Lung (tissue), 12 donors: Measurements from ENCODE around the gene CBLB. TPM values are rescaled to one million over a fixed set of nuclear protein-coding genes. Genes with fewer than 3 reads are reported as not detected.

Source experiments
- ATAC-seq: fragments of 200-7000 bp; cut with Tn5 transposase; one replicate; pipeline ENCODE4 v1.9.1; 2020; ENCODE audit warnings: moderate number of reproducible peaks; ENCODE audit not compliant: insufficient read depth, low FRiP score
- DNase-seq, 3 donors: peaks; one replicate each; pipeline ENCODE4 v3.0.0-alpha.2; 2013 to 2017
- H3K27ac ChIP-seq, 2 donors: one replicate each; pipeline ENCODE4 v1.5.1; 2013; ENCODE audit warnings: mild to moderate bottlenecking in 2 of 2, moderate library complexity in 2 of 2, control low read depth in 1 of 2, inconsistent platforms in 1 of 2, low read depth in 1 of 2, low read length in 1 of 2
- H3K27me3 ChIP-seq, 3 donors: one replicate each; pipeline ENCODE4 v1.5.1; 2013; ENCODE audit warnings: low read length in 2 of 3; ENCODE audit not compliant: control insufficient read depth in 3 of 3, insufficient read depth in 3 of 3
- H3K36me3 ChIP-seq, 4 donors: one replicate each; pipeline ENCODE4 v1.5.1; 2013; ENCODE audit warnings: low read length in 4 of 4, mild to moderate bottlenecking in 1 of 4, moderate library complexity in 1 of 4; ENCODE audit not compliant: control insufficient read depth in 4 of 4, insufficient read depth in 4 of 4
- H3K4me1 ChIP-seq, 5 donors: one replicate each; pipeline ENCODE4 v1.5.1; 2013; ENCODE audit warnings: low read length in 5 of 5, mild to moderate bottlenecking in 2 of 5, moderate library complexity in 1 of 5; ENCODE audit not compliant: control insufficient read depth in 5 of 5, insufficient read depth in 5 of 5
- H3K4me3 ChIP-seq: one replicate; pipeline ENCODE4 v1.5.1; 2013; ENCODE audit warnings: mild to moderate bottlenecking, control low read depth, moderate library complexity
- H3K9ac ChIP-seq, 2 donors: one replicate each; pipeline ENCODE4 v1.5.1; 2013; ENCODE audit warnings: low read length in 2 of 2, control low read depth in 1 of 2; ENCODE audit not compliant: insufficient read depth in 1 of 2
- H3K9me3 ChIP-seq, 4 donors: one replicate each; pipeline ENCODE4 v1.5.1; 2013; ENCODE audit warnings: low read length in 3 of 4, mild to moderate bottlenecking in 1 of 4, moderate library complexity in 1 of 4; ENCODE audit not compliant: control insufficient read depth in 4 of 4, insufficient read depth in 3 of 4
- WGBS, 2 donors: extraction: QIAGEN DNeasy Blood & Tissue Kit; methylation state at CpG; one replicate each; pipeline ENCODE4 v1.1.7; 2013; 5-methylcytosine and 5-hydroxymethylcytosine counted together
- polyA plus RNA-seq, 2 donors: library from polyadenylated mRNA; stranded (reverse); fragments of 200-250 nt; gene quantifications; one replicate each; pipeline ENCODE4 v1.2.1, GENCODE V29; 2013
- total RNA-seq, 2 donors: library from RNA; depleted of rRNA in 1 of 2; stranded (reverse); fragments of >200 nt in 1 of 2; gene quantifications; one replicate each; pipeline ENCODE4 v1.2.1, GENCODE V29; 2014 to 2021
- TF ChIP-seq, protein P1 (sequence below): IDR thresholded peaks from 2 replicates; pipeline ENCODE4 v1.5.1; 2012; ENCODE audit warnings: mild to moderate bottlenecking; ENCODE audit errors: control extremely low read depth, extremely low read depth
- donor health status: control.
- donor health status: control.
- donor health status: Bipolar disorder and iron deficiency.
- donor health status: healthy.
- donor health status: DM: yes; HTN: yes; CAD: no.

CBLB gene
- total and polyA plus RNA-seq, 4 donors, result 7.2 to 124 (median 24.6) TPM

DNA sequence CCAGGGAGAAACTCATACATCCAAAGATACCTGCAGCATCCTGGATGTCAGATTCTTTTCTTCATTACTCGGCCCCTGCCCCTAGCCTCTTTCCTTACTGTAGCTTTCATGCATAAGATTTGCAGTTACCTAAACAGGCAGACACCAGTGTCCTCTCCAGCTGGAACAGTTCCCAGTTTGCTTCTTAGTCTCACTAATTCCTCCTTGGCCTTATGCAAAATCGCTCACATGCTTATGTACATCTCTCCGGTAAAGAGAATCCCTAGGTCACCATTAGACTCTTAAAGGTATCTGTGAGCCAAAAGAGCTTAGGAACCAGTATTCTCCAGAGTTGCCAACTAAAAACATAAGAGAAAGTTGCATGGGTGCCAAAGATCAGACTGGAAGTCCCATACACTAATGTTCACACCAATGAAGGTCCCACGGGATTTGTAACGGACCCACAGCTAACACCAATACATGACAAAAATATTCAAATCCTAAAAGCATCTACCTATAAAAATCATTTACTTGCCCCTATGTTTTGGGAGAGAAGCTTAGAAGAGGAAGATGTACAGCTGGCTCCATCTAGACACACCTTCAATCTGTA, 66.6 kb downstream of the CBLB start:
- ATAC-seq (no peak), DNase-seq (peak in 1 of 3 donors; percentile 40)
- Histone ChIP-seq H3K36me3 (peaks cover 0 to 3% (median 0%) of the 10 kb centered on the region in 4 donors), H3K27me3 (no peaks in the 10 kb centered on the region), H3K4me3 (no peak overlapping the region), H3K4me1 (peaks cover 1 to 30% (median 10%) of the 10 kb centered on the region in 5 donors), H3K27ac (peak overlapping the region in 1 of 2 donors; percentile 88), H3K9me3 (no peaks in the 10 kb centered on the region), H3K9ac (no peak overlapping the region)
- TF ChIP-seq, protein P1, sequence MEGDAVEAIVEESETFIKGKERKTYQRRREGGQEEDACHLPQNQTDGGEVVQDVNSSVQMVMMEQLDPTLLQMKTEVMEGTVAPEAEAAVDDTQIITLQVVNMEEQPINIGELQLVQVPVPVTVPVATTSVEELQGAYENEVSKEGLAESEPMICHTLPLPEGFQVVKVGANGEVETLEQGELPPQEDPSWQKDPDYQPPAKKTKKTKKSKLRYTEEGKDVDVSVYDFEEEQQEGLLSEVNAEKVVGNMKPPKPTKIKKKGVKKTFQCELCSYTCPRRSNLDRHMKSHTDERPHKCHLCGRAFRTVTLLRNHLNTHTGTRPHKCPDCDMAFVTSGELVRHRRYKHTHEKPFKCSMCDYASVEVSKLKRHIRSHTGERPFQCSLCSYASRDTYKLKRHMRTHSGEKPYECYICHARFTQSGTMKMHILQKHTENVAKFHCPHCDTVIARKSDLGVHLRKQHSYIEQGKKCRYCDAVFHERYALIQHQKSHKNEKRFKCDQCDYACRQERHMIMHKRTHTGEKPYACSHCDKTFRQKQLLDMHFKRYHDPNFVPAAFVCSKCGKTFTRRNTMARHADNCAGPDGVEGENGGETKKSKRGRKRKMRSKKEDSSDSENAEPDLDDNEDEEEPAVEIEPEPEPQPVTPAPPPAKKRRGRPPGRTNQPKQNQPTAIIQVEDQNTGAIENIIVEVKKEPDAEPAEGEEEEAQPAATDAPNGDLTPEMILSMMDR, result no peak
- 93 to 95% methylated on average over 5 of the region's 5 CpGs for WGBS, 2 donors

DNA sequence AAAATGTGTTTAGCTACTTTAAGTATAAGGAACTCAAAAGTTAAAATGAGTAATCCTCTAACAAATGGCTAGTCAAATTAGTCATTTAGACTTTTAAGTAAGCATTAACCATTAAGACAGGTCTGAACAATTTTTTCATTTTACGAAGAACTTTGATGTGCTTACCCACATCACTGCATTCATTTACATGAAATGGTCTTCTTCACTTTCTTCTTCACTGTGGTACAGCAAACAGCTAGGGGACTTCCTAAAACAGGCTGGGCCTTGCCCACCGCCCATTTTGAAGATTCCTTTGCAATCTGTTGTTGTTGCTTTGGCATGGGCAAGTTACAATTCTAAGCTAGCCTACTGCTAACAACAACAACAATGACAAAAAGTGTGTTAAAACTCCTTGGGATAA, 67.4 kb downstream of the CBLB start:
- no peak for DNase-seq
- Histone ChIP-seq H3K9me3 (no peaks in the 10 kb centered on the region), H3K36me3 (peaks cover 0 to 3% (median 0%) of the 10 kb centered on the region in 4 donors), H3K9ac (no peak overlapping the region), H3K27ac (peak overlapping the region in 1 of 2 donors; percentile 66), H3K27me3 (no peaks in the 10 kb centered on the region), H3K4me1 (peaks cover 1 to 27% (median 10%) of the 10 kb centered on the region in 5 donors), H3K4me3 (no peak overlapping the region)
- no peak for ATAC-seq
- WGBS, 2 donors, result 90 to 92% methylated on average over 2 of the region's 2 CpGs
- TF ChIP-seq, protein P1, result no peak

DNA sequence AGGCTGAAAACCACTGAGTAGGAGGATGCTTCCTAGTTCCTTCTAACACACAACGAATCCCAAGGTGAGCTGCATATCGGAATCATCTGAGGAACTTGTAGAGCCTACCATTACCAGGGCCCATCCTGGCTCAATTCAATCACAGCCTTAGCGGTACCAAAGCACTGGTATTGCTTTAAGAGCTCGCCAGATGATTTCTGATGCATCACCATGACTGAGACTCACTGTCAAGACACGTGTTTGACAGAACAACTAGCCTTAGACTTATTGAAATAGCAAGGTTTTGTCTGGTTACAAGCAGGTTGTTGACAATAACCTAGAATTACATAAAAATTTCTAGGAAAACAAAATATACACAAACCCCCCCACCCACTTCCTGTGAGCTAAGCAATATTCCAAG, 68.5 kb downstream of the CBLB start:
- peak overlapping the region in 1 of 2 donors; percentile 40 for H3K27ac ChIP-seq
- no peaks in the 10 kb centered on the region for H3K9me3 ChIP-seq
- 60 to 67% methylated on average over 5 of the region's 5 CpGs for WGBS, 2 donors
- peaks cover 0 to 3% (median 0%) of the 10 kb centered on the region in 4 donors for H3K36me3 ChIP-seq
- H3K9ac ChIP-seq, result no peak overlapping the region
- ATAC-seq, result no peak
- H3K4me3 ChIP-seq, result no peak overlapping the region
- no peak for DNase-seq
- H3K27me3 ChIP-seq, result no peaks in the 10 kb centered on the region
- peaks cover 1 to 26% (median 10%) of the 10 kb centered on the region in 5 donors for H3K4me1 ChIP-seq
- TF ChIP-seq, protein P1, result no peak
